Vagina (tissue), 2 donors: ENCODE data around the gene CNFN. TPM values are rescaled to one million over a fixed set of nuclear protein-coding genes. Genes with fewer than 3 reads are reported as not detected.

Source experiments
- DNase-seq, 2 donors: peaks; one replicate each; pipeline ENCODE4 v3.0.0-alpha.2; 2017; ENCODE audit errors: extremely low spot score in 2 of 2
- H3K27ac ChIP-seq: fragments of 200-600 bp; sonication (generic); one replicate; pipeline ENCODE4 v1.5.1; 2019
- H3K27me3 ChIP-seq: fragments of 200-600 bp; sonication (generic); one replicate; pipeline ENCODE4 v1.5.1; 2019
- H3K36me3 ChIP-seq, 2 donors: fragments of 200-600 bp; sonication (generic); one replicate each; pipeline ENCODE4 v1.5.1; 2017 to 2019
- H3K4me1 ChIP-seq: fragments of 200-600 bp; sonication (generic); one replicate; pipeline ENCODE4 v1.5.1; 2019
- H3K4me3 ChIP-seq, 2 donors: fragments of 200-600 bp; sonication (generic); 1 replicate in 1 of 2; 2 replicates in 1 of 2; pipeline ENCODE4 v1.5.1; 2016 to 2019
- H3K9me3 ChIP-seq: fragments of 200-600 bp; sonication (generic); one replicate; pipeline ENCODE4 v1.5.1; 2019
- CTCF ChIP-seq, 3 experiments: fragments of 450-650 bp in 2 of 3; fragments of 200-600 bp in 1 of 3; sonication (generic) in 1 of 3; IDR thresholded peaks; one replicate each; pipeline ENCODE4 v1.5.1; 2017 to 2019; ENCODE audit warnings: antibody characterized with exemption in 3 of 3, mild to moderate bottlenecking in 2 of 3, moderate library complexity in 2 of 3
- POLR2A ChIP-seq, 2 donors: fragments of 450-650 bp; IDR thresholded peaks; one replicate each; pipeline ENCODE4 v1.6.1; 2017; ENCODE audit warnings: antibody characterized with exemption in 2 of 2, mild to moderate bottlenecking in 2 of 2, moderate library complexity in 2 of 2
- POLR2AphosphoS5 ChIP-seq, 2 donors: sonication (generic); formaldehyde crosslinking; IDR thresholded peaks; one replicate each; pipeline ENCODE4 v1.9.0; 2017; ENCODE audit warnings: antibody characterized with exemption in 2 of 2, mild to moderate bottlenecking in 2 of 2, low read depth in 1 of 2; ENCODE audit not compliant: insufficient read depth in 1 of 2
- intact Hi-C: fragments of 100-400 bp; cut with DNase I; formaldehyde crosslinking; loops from one replicate; pipeline ENCODE4 v1.15.1; 2023
- total RNA-seq: library from RNA; depleted of rRNA; stranded (reverse); fragments of >200 nt; gene quantifications from one replicate; pipeline ENCODE4 v1.2.3, GENCODE V29; 2016

Gene CNFN
- total RNA-seq, 1 donor from 2014 or later, result 106 TPM

- no peaks in the 10 kb centered on the region for H3K27me3 ChIP-seq
- no peaks in the 10 kb centered on the region for H3K4me1 ChIP-seq
- H3K36me3 ChIP-seq, result peaks cover 0 to 22% of the 10 kb centered on the region in 2 donors
- no peak overlapping the region for H3K4me3 ChIP-seq
- no peak overlapping the region for H3K27ac ChIP-seq
- TF ChIP-seq POLR2AphosphoS5 (IDR thresholded peaks at IDR 0.05; ENCODE audit: insufficient read depth in 1 of 2, low read depth in 1 of 2) (no peak), POLR2A (IDR thresholded peaks at IDR 0.05) (no peak), CTCF (IDR thresholded peaks at IDR 0.05) (no peak)
- no peak for DNase-seq
- intact Hi-C loops, result no loop called here
- H3K9me3 ChIP-seq, result no peaks in the 10 kb centered on the region
Measured at GRCh38 chr19:42352301-42353259, 37.5 kb downstream of the CNFN start.

- Histone ChIP-seq H3K4me3 (no peak overlapping the region), H3K9me3 (no peaks in the 10 kb centered on the region), H3K4me1 (no peaks in the 10 kb centered on the region), H3K36me3 (peaks cover 0 to 22% of the 10 kb centered on the region in 2 donors), H3K27me3 (no peaks in the 10 kb centered on the region), H3K27ac (no peak overlapping the region)
- intact Hi-C loops, result no loop called here
- TF ChIP-seq POLR2A (IDR thresholded peaks at IDR 0.05) (no peak), POLR2AphosphoS5 (IDR thresholded peaks at IDR 0.05; ENCODE audit: insufficient read depth in 1 of 2, low read depth in 1 of 2) (no peak), CTCF (IDR thresholded peaks at IDR 0.05) (no peak)
- no peak for DNase-seq
Measured at GRCh38 chr19:42351079-42351735, 38.9 kb downstream of the CNFN start.

- Histone ChIP-seq H3K9me3 (no peaks in the 10 kb centered on the region), H3K27me3 (no peaks in the 10 kb centered on the region), H3K27ac (no peak overlapping the region), H3K4me1 (no peaks in the 10 kb centered on the region), H3K36me3 (peaks cover 0 to 15% of the 10 kb centered on the region in 2 donors), H3K4me3 (no peak overlapping the region)
- TF ChIP-seq CTCF (IDR thresholded peaks at IDR 0.05) (no peak), POLR2A (IDR thresholded peaks at IDR 0.05) (no peak), POLR2AphosphoS5 (IDR thresholded peaks at IDR 0.05; ENCODE audit: insufficient read depth in 1 of 2, low read depth in 1 of 2) (no peak)
- intact Hi-C loops, result no loop called here
- DNase-seq, result no peak
Measured at GRCh38 chr19:42350417-42350816, 39.7 kb downstream of the CNFN start.

- peaks cover 0 to 15% of the 10 kb centered on the region in 2 donors for H3K36me3 ChIP-seq
- no peak for DNase-seq
- H3K4me3 ChIP-seq, result no peak overlapping the region
- H3K27me3 ChIP-seq, result no peaks in the 10 kb centered on the region
- TF ChIP-seq POLR2AphosphoS5 (IDR thresholded peaks at IDR 0.05; ENCODE audit: insufficient read depth in 1 of 2, low read depth in 1 of 2) (no peak), POLR2A (IDR thresholded peaks at IDR 0.05) (no peak), CTCF (IDR thresholded peaks at IDR 0.05) (no peak)
- no peaks in the 10 kb centered on the region for H3K9me3 ChIP-seq
- H3K4me1 ChIP-seq, result no peaks in the 10 kb centered on the region
- H3K27ac ChIP-seq, result no peak overlapping the region
- intact Hi-C loops, result no loop called here
Measured at GRCh38 chr19:42349378-42350107, 40.6 kb downstream of the CNFN start.
